HepG2 (cell line): ENCODE data around the gene TCF25. TPM values are rescaled to one million over a fixed set of nuclear protein-coding genes. Genes with fewer than 3 reads are reported as not detected.

Experiments
- FOXK2 ChIP-seq: fragments of 450-650 bp; IDR thresholded peaks from 2 replicates; pipeline ENCODE4 v1.6.1; 2016
- IKZF1 ChIP-seq: fragments of 450-650 bp; IDR thresholded peaks from 2 replicates; pipeline ENCODE4 v1.7.1; 2016
- TOPORS ChIP-seq: sonication (generic); formaldehyde crosslinking; IDR thresholded peaks from 2 replicates; pipeline ENCODE4 v1.8.0; 2023; ENCODE audit warnings: mild to moderate bottlenecking, missing genetic modification reagents
- U2AF1 ChIP-seq: fragments of 200-400 bp; formaldehyde crosslinking; optimal IDR thresholded peaks from 2 replicates; pipeline ENCODE3; 2017; ENCODE audit warnings: mild to moderate bottlenecking, low read depth, low read length
- ZNF18 ChIP-seq: sonication (generic); formaldehyde crosslinking; IDR thresholded peaks from 2 replicates; pipeline ENCODE4 v1.8.0; 2022; ENCODE audit warnings: mild to moderate bottlenecking, missing genetic modification reagents; ENCODE audit not compliant: insufficient replicate concordance
- ZNF558 ChIP-seq: sonication (generic); formaldehyde crosslinking; IDR thresholded peaks from 2 replicates; pipeline ENCODE4 v1.9.0; 2022; ENCODE audit warnings: mild to moderate bottlenecking, missing genetic modification reagents, borderline replicate concordance
- ZNF563 ChIP-seq: sonication (generic); formaldehyde crosslinking; IDR thresholded peaks from 2 replicates; pipeline ENCODE4 v1.8.0; 2022; ENCODE audit warnings: mild to moderate bottlenecking, moderate library complexity, missing genetic modification reagents
- polyA plus RNA-seq, 8 experiments: library from polyadenylated mRNA; depleted of rRNA in 3 of 8; stranded (reverse) in 7 of 8; unstranded in 1 of 8; fragments of >200 nt; fragmentation: Illumina TruSeq in 4 of 8; extraction: Trizol in 4 of 8; gene quantifications; 2 replicates each; pipeline versions ENCODE4 v1.2.1 to v1.2.3, GENCODE V29; 2011 to 2016; ENCODE audit warnings: low read depth in 4 of 8, missing spikeins in 1 of 8, mixed read lengths in 1 of 8; ENCODE audit not compliant: insufficient read depth in 1 of 8
- total RNA-seq, 5 experiments: library from RNA; depleted of rRNA; stranded (reverse); fragments of >200 nt; fragmentation: Illumina TruSeq; extraction: Trizol; gene quantifications; 2 replicates each; pipeline ENCODE4 v1.2.3, GENCODE V29; 2016; ENCODE audit warnings: low read depth in 1 of 5
- TF ChIP-seq, protein P1 (sequence below): sonication (generic); formaldehyde crosslinking; IDR thresholded peaks from 2 replicates; pipeline ENCODE4 v1.4.0; 2020; ENCODE audit warnings: missing genetic modification reagents
- TF ChIP-seq, protein P2 (sequence below): fragments of 450-650 bp; IDR thresholded peaks from 2 replicates; pipeline ENCODE4 v1.6.1; 2017; ENCODE audit warnings: mild to moderate bottlenecking
- TF ChIP-seq, protein P3 (sequence below): sonication (generic); formaldehyde crosslinking; IDR thresholded peaks from 2 replicates; pipeline ENCODE4 v1.9.0; 2021; ENCODE audit warnings: missing genetic modification reagents, borderline replicate concordance
- TF ChIP-seq, protein P4 (sequence below): sonication (generic); formaldehyde crosslinking; IDR thresholded peaks from 2 replicates; pipeline ENCODE4 v1.5.1; 2020; ENCODE audit warnings: mild to moderate bottlenecking, missing genetic modification reagents, moderate library complexity

The TCF25 gene
- total and polyA plus RNA-seq, 2 of the 13 experiments (the other 11 are each of a cell fraction or from before 2014, with no cell fraction given), result 138 to 206 TPM

DNA sequence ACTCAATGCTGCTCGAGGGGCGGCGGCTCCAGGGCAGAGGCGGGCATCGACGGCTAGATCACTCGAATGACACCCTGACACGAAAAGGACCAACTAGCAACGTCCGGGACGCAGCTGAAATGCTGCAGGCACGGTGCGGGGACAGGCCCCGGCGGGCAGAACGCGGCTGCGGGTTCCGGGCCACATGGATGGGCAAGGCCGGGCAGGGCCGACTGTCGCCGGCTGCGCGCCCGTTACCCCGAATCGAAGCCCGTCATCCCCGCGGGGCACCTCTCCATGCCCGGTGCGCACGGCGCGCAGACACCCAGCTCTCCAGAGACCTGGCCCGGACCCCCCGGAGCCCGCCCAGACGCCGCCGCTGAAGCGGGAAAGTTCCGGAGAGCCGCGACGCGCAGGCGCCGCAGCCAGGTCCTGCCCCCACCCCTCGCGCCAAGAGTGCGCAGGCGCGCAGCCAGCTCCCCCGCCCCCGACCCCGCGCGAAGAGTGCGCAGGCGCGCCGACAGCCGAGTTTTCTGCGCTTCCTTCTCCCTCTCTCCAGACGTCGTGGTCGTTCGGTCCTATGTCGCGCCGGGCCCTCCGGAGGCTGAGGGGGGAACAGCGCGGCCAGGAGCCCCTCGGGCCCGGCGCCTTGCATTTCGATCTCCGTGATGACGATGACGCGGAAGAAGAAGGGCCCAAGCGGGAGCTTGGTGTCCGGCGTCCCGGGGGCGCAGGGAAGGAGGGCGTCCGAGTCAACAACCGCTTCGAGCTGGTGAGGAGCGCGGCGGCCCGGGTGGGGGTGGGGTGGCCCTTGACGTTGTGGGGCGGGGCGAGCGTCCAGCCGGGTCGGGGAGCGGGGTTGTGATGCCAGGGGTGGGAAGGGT, at the start of gene TCF25 (continued):
- no peak for TF ChIP-seq U2AF1
- TF ChIP-seq TOPORS (CRISPR knock-in tag), result peak; percentile 83
- TF ChIP-seq, protein P1, sequence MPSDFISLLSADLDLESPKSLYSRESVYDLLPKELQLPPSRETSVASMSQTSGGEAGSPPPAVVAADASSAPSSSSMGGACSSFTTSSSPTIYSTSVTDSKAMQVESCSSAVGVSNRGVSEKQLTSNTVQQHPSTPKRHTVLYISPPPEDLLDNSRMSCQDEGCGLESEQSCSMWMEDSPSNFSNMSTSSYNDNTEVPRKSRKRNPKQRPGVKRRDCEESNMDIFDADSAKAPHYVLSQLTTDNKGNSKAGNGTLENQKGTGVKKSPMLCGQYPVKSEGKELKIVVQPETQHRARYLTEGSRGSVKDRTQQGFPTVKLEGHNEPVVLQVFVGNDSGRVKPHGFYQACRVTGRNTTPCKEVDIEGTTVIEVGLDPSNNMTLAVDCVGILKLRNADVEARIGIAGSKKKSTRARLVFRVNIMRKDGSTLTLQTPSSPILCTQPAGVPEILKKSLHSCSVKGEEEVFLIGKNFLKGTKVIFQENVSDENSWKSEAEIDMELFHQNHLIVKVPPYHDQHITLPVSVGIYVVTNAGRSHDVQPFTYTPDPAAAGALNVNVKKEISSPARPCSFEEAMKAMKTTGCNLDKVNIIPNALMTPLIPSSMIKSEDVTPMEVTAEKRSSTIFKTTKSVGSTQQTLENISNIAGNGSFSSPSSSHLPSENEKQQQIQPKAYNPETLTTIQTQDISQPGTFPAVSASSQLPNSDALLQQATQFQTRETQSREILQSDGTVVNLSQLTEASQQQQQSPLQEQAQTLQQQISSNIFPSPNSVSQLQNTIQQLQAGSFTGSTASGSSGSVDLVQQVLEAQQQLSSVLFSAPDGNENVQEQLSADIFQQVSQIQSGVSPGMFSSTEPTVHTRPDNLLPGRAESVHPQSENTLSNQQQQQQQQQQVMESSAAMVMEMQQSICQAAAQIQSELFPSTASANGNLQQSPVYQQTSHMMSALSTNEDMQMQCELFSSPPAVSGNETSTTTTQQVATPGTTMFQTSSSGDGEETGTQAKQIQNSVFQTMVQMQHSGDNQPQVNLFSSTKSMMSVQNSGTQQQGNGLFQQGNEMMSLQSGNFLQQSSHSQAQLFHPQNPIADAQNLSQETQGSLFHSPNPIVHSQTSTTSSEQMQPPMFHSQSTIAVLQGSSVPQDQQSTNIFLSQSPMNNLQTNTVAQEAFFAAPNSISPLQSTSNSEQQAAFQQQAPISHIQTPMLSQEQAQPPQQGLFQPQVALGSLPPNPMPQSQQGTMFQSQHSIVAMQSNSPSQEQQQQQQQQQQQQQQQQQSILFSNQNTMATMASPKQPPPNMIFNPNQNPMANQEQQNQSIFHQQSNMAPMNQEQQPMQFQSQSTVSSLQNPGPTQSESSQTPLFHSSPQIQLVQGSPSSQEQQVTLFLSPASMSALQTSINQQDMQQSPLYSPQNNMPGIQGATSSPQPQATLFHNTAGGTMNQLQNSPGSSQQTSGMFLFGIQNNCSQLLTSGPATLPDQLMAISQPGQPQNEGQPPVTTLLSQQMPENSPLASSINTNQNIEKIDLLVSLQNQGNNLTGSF, result peak; percentile 82
- peak; percentile 92 for TF ChIP-seq ZNF563 (CRISPR knock-in tag)
- TF ChIP-seq IKZF1, result no peak
- TF ChIP-seq, protein P2, sequence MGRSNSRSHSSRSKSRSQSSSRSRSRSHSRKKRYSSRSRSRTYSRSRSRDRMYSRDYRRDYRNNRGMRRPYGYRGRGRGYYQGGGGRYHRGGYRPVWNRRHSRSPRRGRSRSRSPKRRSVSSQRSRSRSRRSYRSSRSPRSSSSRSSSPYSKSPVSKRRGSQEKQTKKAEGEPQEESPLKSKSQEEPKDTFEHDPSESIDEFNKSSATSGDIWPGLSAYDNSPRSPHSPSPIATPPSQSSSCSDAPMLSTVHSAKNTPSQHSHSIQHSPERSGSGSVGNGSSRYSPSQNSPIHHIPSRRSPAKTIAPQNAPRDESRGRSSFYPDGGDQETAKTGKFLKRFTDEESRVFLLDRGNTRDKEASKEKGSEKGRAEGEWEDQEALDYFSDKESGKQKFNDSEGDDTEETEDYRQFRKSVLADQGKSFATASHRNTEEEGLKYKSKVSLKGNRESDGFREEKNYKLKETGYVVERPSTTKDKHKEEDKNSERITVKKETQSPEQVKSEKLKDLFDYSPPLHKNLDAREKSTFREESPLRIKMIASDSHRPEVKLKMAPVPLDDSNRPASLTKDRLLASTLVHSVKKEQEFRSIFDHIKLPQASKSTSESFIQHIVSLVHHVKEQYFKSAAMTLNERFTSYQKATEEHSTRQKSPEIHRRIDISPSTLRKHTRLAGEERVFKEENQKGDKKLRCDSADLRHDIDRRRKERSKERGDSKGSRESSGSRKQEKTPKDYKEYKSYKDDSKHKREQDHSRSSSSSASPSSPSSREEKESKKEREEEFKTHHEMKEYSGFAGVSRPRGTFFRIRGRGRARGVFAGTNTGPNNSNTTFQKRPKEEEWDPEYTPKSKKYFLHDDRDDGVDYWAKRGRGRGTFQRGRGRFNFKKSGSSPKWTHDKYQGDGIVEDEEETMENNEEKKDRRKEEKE, result no peak
- TF ChIP-seq, protein P3, sequence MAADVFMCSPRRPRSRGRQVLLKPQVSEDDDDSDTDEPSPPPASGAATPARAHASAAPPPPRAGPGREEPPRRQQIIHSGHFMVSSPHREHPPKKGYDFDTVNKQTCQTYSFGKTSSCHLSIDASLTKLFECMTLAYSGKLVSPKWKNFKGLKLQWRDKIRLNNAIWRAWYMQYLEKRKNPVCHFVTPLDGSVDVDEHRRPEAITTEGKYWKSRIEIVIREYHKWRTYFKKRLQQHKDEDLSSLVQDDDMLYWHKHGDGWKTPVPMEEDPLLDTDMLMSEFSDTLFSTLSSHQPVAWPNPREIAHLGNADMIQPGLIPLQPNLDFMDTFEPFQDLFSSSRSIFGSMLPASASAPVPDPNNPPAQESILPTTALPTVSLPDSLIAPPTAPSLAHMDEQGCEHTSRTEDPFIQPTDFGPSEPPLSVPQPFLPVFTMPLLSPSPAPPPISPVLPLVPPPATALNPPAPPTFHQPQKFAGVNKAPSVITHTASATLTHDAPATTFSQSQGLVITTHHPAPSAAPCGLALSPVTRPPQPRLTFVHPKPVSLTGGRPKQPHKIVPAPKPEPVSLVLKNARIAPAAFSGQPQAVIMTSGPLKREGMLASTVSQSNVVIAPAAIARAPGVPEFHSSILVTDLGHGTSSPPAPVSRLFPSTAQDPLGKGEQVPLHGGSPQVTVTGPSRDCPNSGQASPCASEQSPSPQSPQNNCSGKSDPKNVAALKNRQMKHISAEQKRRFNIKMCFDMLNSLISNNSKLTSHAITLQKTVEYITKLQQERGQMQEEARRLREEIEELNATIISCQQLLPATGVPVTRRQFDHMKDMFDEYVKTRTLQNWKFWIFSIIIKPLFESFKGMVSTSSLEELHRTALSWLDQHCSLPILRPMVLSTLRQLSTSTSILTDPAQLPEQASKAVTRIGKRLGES (CRISPR knock-in tag), result peak; percentile 83; the same call in 1 of the 2 replicates
- peak; percentile 96 for TF ChIP-seq ZNF18 (CRISPR knock-in tag)
- TF ChIP-seq, protein P4, sequence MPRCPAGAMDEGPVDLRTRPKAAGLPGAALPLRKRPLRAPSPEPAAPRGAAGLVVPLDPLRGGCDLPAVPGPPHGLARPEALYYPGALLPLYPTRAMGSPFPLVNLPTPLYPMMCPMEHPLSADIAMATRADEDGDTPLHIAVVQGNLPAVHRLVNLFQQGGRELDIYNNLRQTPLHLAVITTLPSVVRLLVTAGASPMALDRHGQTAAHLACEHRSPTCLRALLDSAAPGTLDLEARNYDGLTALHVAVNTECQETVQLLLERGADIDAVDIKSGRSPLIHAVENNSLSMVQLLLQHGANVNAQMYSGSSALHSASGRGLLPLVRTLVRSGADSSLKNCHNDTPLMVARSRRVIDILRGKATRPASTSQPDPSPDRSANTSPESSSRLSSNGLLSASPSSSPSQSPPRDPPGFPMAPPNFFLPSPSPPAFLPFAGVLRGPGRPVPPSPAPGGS (CRISPR knock-in tag), result no peak; the same call in none of the 2 replicates
- TF ChIP-seq ZNF558 (CRISPR knock-in tag), result peak; percentile 86; the same call in 1 of the 2 replicates
- TF ChIP-seq FOXK2, result no peak
